HG03060 (cell line): ENCODE results near the gene SPEG.

ENCODE experiments used
- ATAC-seq: cut with Tn5 transposase; IDR thresholded peaks from one replicate; pipeline ENCODE4 v1.9.1; 2021; ENCODE audit warnings: low read depth, moderate number of reproducible peaks; ENCODE audit not compliant: unreplicated experiment

Gene SPEG

GRCh38 chr2:219441451-219442255 is 7.0 kb downstream of the SPEG start:
- no peak for ATAC-seq

- ATAC-seq = no peak
Measured at GRCh38 chr2:219442256-219443015, 7.8 kb downstream of the SPEG start.

GRCh38 chr2:219443016-219443696 is 8.5 kb downstream of the SPEG start:
- no peak for ATAC-seq

GRCh38 chr2:219443697-219444023 is 9.0 kb downstream of the SPEG start:
- ATAC-seq = no peak

GRCh38 chr2:219444566-219445091 is 10.0 kb downstream of the SPEG start:
- no peak for ATAC-seq

- ATAC-seq = no peak
Measured at GRCh38 chr2:219445220-219445640, 10.6 kb downstream of the SPEG start.

- ATAC-seq = no peak
Measured at GRCh38 chr2:219446101-219446504, 11.5 kb downstream of the SPEG start.

DNA sequence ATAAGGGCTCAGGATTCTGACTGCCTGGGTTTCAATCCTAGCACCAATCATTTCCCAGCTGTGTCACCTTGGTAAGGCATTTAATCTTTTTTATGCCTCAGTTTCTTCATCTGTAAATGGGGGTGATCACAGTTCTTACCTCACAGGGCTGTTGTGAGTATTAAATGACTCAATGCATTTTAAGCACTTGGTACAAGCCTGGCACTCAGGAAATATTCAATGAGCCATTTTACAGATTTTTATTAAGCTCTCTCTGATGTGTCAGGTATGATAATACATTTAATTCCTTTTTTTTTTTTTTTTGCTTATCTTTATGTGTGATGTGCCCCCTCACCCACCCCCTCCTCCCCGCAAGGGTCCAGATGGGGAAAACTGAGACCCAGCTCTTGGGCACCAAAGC is 12.0 kb downstream of the SPEG start:
- ATAC-seq = no peak

- no peak for ATAC-seq
Measured at GRCh38 chr2:219447242-219448098, 12.8 kb downstream of the SPEG start.

GRCh38 chr2:219448099-219448775 is 13.6 kb downstream of the SPEG start:
- ATAC-seq = no peak

DNA sequence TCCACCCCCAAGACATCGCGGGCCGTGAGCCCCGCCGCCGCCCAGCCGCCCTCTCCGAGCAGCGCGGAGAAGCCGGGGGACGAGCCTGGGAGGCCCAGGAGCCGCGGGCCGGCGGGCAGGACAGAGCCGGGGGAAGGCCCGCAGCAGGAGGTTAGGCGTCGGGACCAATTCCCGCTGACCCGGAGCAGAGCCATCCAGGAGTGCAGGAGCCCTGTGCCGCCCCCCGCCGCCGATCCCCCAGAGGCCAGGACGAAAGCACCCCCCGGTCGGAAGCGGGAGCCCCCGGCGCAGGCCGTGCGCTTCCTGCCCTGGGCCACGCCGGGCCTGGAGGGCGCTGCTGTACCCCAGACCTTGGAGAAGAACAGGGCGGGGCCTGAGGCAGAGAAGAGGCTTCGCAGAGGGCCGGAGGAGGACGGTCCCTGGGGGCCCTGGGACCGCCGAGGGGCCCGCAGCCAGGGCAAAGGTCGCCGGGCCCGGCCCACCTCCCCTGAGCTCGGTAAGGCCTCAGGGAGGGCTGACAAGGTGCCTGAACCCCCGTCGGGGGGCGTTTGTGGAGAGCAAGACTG is 14.2 kb downstream of the SPEG start:
- no peak for ATAC-seq

DNA sequence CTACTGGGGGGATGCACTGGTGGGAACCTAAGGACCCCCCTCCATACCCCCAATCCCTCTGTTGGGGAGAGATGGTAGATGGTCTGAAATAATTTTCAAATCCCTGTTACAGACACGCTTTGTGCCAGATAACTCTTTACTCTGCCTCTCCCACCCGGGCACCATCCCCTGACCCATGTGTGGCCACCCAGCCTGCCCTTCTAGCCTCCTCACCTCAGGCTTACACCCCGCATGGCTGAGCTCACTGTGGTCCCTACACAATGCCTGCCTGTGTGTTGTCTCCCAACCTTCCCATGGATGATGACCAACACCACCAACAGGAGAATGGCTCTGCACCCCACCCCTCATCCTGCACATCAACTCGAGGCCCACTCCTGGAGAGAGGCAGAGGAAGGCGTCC is 15.0 kb downstream of the SPEG start:
- ATAC-seq = no peak

DNA sequence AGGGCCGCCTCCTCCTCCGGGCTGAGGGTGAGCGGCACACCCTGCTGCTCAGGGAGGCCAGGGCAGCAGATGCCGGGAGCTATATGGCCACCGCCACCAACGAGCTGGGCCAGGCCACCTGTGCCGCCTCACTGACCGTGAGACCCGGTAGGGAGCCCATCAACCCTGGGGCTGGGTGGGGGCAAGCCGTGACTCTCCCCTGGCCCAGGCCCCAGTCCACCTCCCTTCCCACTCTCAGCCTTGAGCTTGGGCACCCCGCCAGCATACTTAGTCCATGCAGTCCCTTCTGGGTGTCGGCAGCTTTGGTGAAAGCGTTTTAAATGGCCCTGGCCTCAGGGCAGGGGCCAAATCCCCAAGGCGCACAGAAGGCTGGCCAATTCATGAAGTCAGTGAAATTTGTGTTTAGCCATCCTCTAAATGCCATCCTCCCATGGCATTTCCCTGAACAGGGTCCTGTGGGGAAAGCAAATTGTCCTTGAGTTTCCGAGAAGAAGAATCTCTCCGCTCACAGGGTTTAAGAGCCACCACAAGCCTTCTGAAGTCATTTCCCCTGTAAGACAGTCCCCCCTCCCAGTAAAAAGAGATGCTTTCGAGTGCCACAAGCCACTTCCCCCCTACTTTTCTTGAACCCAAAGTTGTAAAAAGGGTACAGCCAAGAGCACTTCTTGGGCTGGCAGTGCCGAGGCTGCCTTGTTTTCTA is 17.2 kb downstream of the SPEG start:
- no peak for ATAC-seq

GRCh38 chr2:219452361-219453317 is 18.0 kb downstream of the SPEG start:
- ATAC-seq = no peak

- ATAC-seq = no peak
Measured at GRCh38 chr2:219453671-219454590, 19.3 kb downstream of the SPEG start.

GRCh38 chr2:219455581-219455980 is 20.9 kb downstream of the SPEG start:
- no peak for ATAC-seq
